H9 (cell line): ENCODE data around the gene VAV2. TPM values are rescaled to one million over a fixed set of nuclear protein-coding genes. Genes with fewer than 3 reads are reported as not detected.
A peak's percentile ranks its signal among the peaks of the same experiment; 100 is the strongest.

Experiments
- DNase-seq: peaks from one replicate; pipeline ENCODE4 v3.0.0-alpha.2; 2017
- H2AFZ ChIP-seq: one replicate; pipeline ENCODE4 v1.6.1; 2013; ENCODE audit warnings: mild to moderate bottlenecking, low read length, control low read depth, moderate library complexity
- H2AK5ac ChIP-seq: 2 replicates; pipeline ENCODE4 v1.6.1; 2013; ENCODE audit warnings: low read length, control low read depth, mixed read lengths; ENCODE audit not compliant: insufficient read length
- H2BK120ac ChIP-seq: one replicate; pipeline ENCODE4 v1.6.1; 2013; ENCODE audit warnings: low read depth, mild to moderate bottlenecking, low read length, control low read depth, inconsistent platforms; ENCODE audit not compliant: poor library complexity, severe bottlenecking
- H2BK12ac ChIP-seq: 2 replicates; pipeline ENCODE4 v1.6.1; 2013; ENCODE audit warnings: low read length, control low read depth, mixed read lengths, low read depth; ENCODE audit not compliant: insufficient read length
- H2BK15ac ChIP-seq: 2 replicates; pipeline ENCODE4 v1.6.1; 2013; ENCODE audit warnings: low read depth, low read length, control low read depth
- H2BK20ac ChIP-seq: one replicate; pipeline ENCODE4 v1.6.1; 2013; ENCODE audit warnings: low read depth, mild to moderate bottlenecking, low read length, control low read depth, inconsistent platforms; ENCODE audit not compliant: poor library complexity, severe bottlenecking
- H2BK5ac ChIP-seq: 2 replicates; pipeline ENCODE4 v1.6.1; 2013; ENCODE audit warnings: low read length, control low read depth, mixed read lengths; ENCODE audit not compliant: insufficient read length
- H3K14ac ChIP-seq: 2 replicates; pipeline ENCODE4 v1.6.1; 2013; ENCODE audit warnings: low read length, control low read depth; ENCODE audit not compliant: insufficient read depth
- H3K18ac ChIP-seq: 2 replicates; pipeline ENCODE4 v1.6.1; 2013; ENCODE audit warnings: low read depth, mild to moderate bottlenecking, mixed read lengths, low read length, control low read depth; ENCODE audit not compliant: insufficient read length
- H3K23ac ChIP-seq: 2 replicates; pipeline ENCODE4 v1.6.1; 2013; ENCODE audit warnings: low read length, control low read depth, mixed read lengths, low read depth; ENCODE audit not compliant: insufficient read length
- H3K23me2 ChIP-seq: 2 replicates; pipeline ENCODE4 v1.6.1; 2013; ENCODE audit warnings: low read depth, mild to moderate bottlenecking, mixed read lengths, low read length, control low read depth; ENCODE audit not compliant: insufficient read length, poor library complexity, severe bottlenecking
- H3K27ac ChIP-seq: 2 replicates; pipeline ENCODE4 v1.5.1; 2013; ENCODE audit warnings: low read length, control low read depth, mixed read lengths, low read depth; ENCODE audit not compliant: insufficient read length
- H3K27me3 ChIP-seq: 2 replicates; pipeline ENCODE4 v1.6.1; 2013; ENCODE audit warnings: low read length, control low read depth, inconsistent platforms; ENCODE audit not compliant: insufficient read depth
- H3K4ac ChIP-seq: 2 replicates; pipeline ENCODE4 v1.6.1; 2013; ENCODE audit warnings: low read depth, mild to moderate bottlenecking, control low read depth, inconsistent platforms, low read length, moderate library complexity
- H3K4me1 ChIP-seq: 2 replicates; pipeline ENCODE4 v1.6.1; 2013; ENCODE audit warnings: low read length, control low read depth, inconsistent platforms; ENCODE audit not compliant: insufficient read depth
- H3K4me2 ChIP-seq: 2 replicates; pipeline ENCODE4 v1.6.1; 2013; ENCODE audit warnings: low read length, control low read depth, mixed read lengths; ENCODE audit not compliant: insufficient read length, insufficient read depth
- H3K56ac ChIP-seq: 2 replicates; pipeline ENCODE4 v1.6.1; 2013; ENCODE audit warnings: low read depth, mild to moderate bottlenecking, mixed read lengths, low read length, control low read depth; ENCODE audit not compliant: insufficient read length
- H3K79me1 ChIP-seq: 2 replicates; pipeline ENCODE4 v1.6.1; 2013; ENCODE audit warnings: low read depth, mild to moderate bottlenecking, moderate library complexity, low read length, control low read depth, inconsistent platforms; ENCODE audit not compliant: insufficient read depth, poor library complexity, severe bottlenecking
- H3K79me2 ChIP-seq: 2 replicates; pipeline ENCODE4 v1.6.1; 2013; ENCODE audit warnings: low read length, control low read depth, inconsistent platforms; ENCODE audit not compliant: insufficient read depth
- H3K9ac ChIP-seq: 2 replicates; pipeline ENCODE4 v1.6.1; 2013; ENCODE audit warnings: low read length, control low read depth, mixed read lengths; ENCODE audit not compliant: insufficient read length; ENCODE audit errors: extremely low read depth
- H3K9me3 ChIP-seq: one replicate; pipeline ENCODE4 v1.6.1; 2013; ENCODE audit warnings: low read depth, low read length, inconsistent platforms; ENCODE audit not compliant: control insufficient read depth
- H3T11ph ChIP-seq: one replicate; pipeline ENCODE4 v1.6.1; 2013; ENCODE audit warnings: mild to moderate bottlenecking, low read length, control low read depth, inconsistent platforms
- H4K20me1 ChIP-seq: one replicate; pipeline ENCODE4 v1.6.1; 2013; ENCODE audit not compliant: control insufficient read depth, insufficient read length, insufficient read depth
- H4K5ac ChIP-seq: 2 replicates; pipeline ENCODE4 v1.6.1; 2013; ENCODE audit warnings: low read depth, mild to moderate bottlenecking, mixed read lengths, low read length, control low read depth; ENCODE audit not compliant: insufficient read length
- H4K8ac ChIP-seq: replicated peaks from 2 replicates; pipeline ENCODE4 v1.6.1; 2013; ENCODE audit warnings: low read length, control low read depth, mixed read lengths, low read depth; ENCODE audit not compliant: insufficient read length
- H4K91ac ChIP-seq: 2 replicates; pipeline ENCODE4 v1.6.1; 2013; ENCODE audit warnings: low read depth, mild to moderate bottlenecking, moderate library complexity, mixed read lengths, low read length, control low read depth; ENCODE audit not compliant: insufficient read length
- H3K27ac Mint-ChIP-seq, 3 experiments: 2 replicates in 2 of 3; 3 replicates in 1 of 3; pipeline ENCODE4 v1.8.0; 2020 to 2021; ENCODE audit warnings: mixed read lengths in 3 of 3, mild to moderate bottlenecking in 1 of 3, moderate library complexity in 1 of 3
- H3K27me3 Mint-ChIP-seq: 2 replicates; pipeline ENCODE4 v1.8.0; 2021; ENCODE audit warnings: low read depth, mild to moderate bottlenecking, moderate library complexity, mixed read lengths
- H3K36me3 Mint-ChIP-seq, 3 experiments: 2 replicates in 2 of 3; 3 replicates in 1 of 3; pipeline ENCODE4 v1.8.0; 2020 to 2021; ENCODE audit warnings: low read depth in 3 of 3, mixed read lengths in 3 of 3; ENCODE audit not compliant: insufficient read depth in 1 of 3
- H3K4me1 Mint-ChIP-seq, 2 experiments: 2 replicates each; pipeline ENCODE4 v1.8.0; 2020; ENCODE audit warnings: mixed read lengths in 2 of 2
- H3K4me3 Mint-ChIP-seq, 2 experiments: 2 replicates in 1 of 2; 3 replicates in 1 of 2; pipeline ENCODE4 v1.8.0; 2020 to 2021; ENCODE audit warnings: mild to moderate bottlenecking in 2 of 2, mixed read lengths in 2 of 2, moderate library complexity in 1 of 2
- H3K9me3 Mint-ChIP-seq, 2 experiments: 2 replicates in 1 of 2; 3 replicates in 1 of 2; pipeline ENCODE4 v1.8.0; 2020; ENCODE audit warnings: mild to moderate bottlenecking in 2 of 2, mixed read lengths in 2 of 2, moderate library complexity in 1 of 2
- CTCF ChIP-seq: fragments of 200-600 bp; sonication (generic); conservative IDR thresholded peaks from 3 replicates; pipeline ENCODE4 v1.8.0; 2021; ENCODE audit warnings: antibody characterized with exemption, mild to moderate bottlenecking
- WGBS: extraction: QIAGEN DNeasy Blood & Tissue Kit; methylation state at CpG from one replicate; pipeline ENCODE4 v1.1.7; 2013; ENCODE audit warnings: missing lambda C conversion rate, low lambda C conversion rate, mixed read lengths; ENCODE audit not compliant: insufficient read length; ENCODE audit errors: extremely low coverage; 5-methylcytosine and 5-hydroxymethylcytosine counted together
- total RNA-seq: library from RNA; stranded (reverse); gene quantifications from 2 replicates; pipeline ENCODE4 v1.2.1, GENCODE V29; 2021

VAV2 gene
- total RNA-seq, 1 experiment from 2014 or later = 58.7 TPM

GRCh38 chr9:134025606-134026541, 33.8 kb upstream of the VAV2 start:
- Mint-ChIP-seq H3K36me3 (peaks cover 0 to 14% (median 14%) of the 10 kb centered on the region in 3 experiments; a peak in 5 of 7 replicates), H3K9me3 (no peaks in the 10 kb centered on the region), H3K27me3 (peaks cover 2% of the 10 kb centered on the region), H3K27ac (no peak overlapping the region; a peak in 1 of 7 replicates), H3K4me3 (peak overlapping the region; percentile 77 to 82), H3K4me1 (peaks cover 11 to 17% of the 10 kb centered on the region in 2 experiments)
- Histone ChIP-seq H2BK15ac (no peak overlapping the region), H2BK20ac (no peak overlapping the region), H3T11ph (no peak overlapping the region), H3K79me2 (no peaks in the 10 kb centered on the region), H3K79me1 (no peaks in the 10 kb centered on the region), H3K4me1 (no peaks in the 10 kb centered on the region), H3K56ac (no peak overlapping the region), H2AK5ac (no peak overlapping the region), H3K27me3 (no peaks in the 10 kb centered on the region), H3K27ac (no peak overlapping the region), H2BK120ac (no peak overlapping the region), H3K9me3 (no peaks in the 10 kb centered on the region), H2BK5ac (no peak overlapping the region), H2BK12ac (no peak overlapping the region), H3K4ac (no peak overlapping the region), H3K23ac (no peak overlapping the region), H3K23me2 (peaks cover 5% of the 10 kb centered on the region), H3K18ac (no peak overlapping the region), H2AFZ (no peak overlapping the region), H3K9ac (no peak overlapping the region), H4K8ac (no peak overlapping the region), H4K5ac (no peak overlapping the region), H4K20me1 (no peaks in the 10 kb centered on the region), H3K4me2 (peak overlapping the region; percentile 73), H3K14ac (no peak overlapping the region), H4K91ac (no peak overlapping the region)
- DNase-seq = peak; percentile 77
- WGBS = no CpG with 5 or more reads among the region's 66 CpGs
- peak; percentile 57 for TF ChIP-seq CTCF
